WTC11 (cell line): Measurements from ENCODE around the gene COL18A1. TPM values are rescaled to one million over a fixed set of nuclear protein-coding genes. Genes with fewer than 3 reads are reported as not detected.
A peak's percentile ranks its signal among the peaks of the same experiment; 100 is the strongest.

Experiments used
- ATAC-seq: fragments of 200-7000 bp; cut with Tn5 transposase; 2 replicates; pipeline ENCODE4 v1.10.0; 2021; ENCODE audit warnings: mild to moderate bottlenecking, moderate library complexity
- CTCF ChIA-PET: fragments of 300-600 bp; sonication (Branson Sonifier 250); formaldehyde crosslinking; loops from one replicate; lab custom pipeline; 2021; ENCODE audit warnings: antibody characterized with exemption; lab: Charles Lee
- POLR2A ChIA-PET: fragments of 350-600 bp; sonication (Branson Sonifier 250); formaldehyde crosslinking; loops from one replicate; lab custom pipeline; 2021; ENCODE audit warnings: antibody characterized with exemption; lab: Charles Lee
- DNase-seq: peaks from one replicate; pipeline ENCODE4 v3.0.0; 2021; ENCODE audit warnings: low spot score
- H3K27ac Mint-ChIP-seq: 2 replicates; pipeline ENCODE4 v1.8.0; 2021; ENCODE audit warnings: mixed read lengths
- H3K27me3 Mint-ChIP-seq: 2 replicates; pipeline ENCODE4 v1.8.0; 2021; ENCODE audit warnings: low read depth, mild to moderate bottlenecking, moderate library complexity, mixed read lengths
- H3K36me3 Mint-ChIP-seq: 2 replicates; pipeline ENCODE4 v1.8.0; 2021; ENCODE audit warnings: mixed read lengths
- H3K4me1 Mint-ChIP-seq: 2 replicates; pipeline ENCODE4 v1.8.0; 2022; ENCODE audit warnings: mixed read lengths
- H3K4me3 Mint-ChIP-seq: 2 replicates; pipeline ENCODE4 v1.8.0; 2021; ENCODE audit warnings: mild to moderate bottlenecking, moderate library complexity, mixed read lengths
- H3K9me3 Mint-ChIP-seq: 2 replicates; pipeline ENCODE4 v1.8.0; 2021; ENCODE audit warnings: mixed read lengths
- ATF2 ChIP-seq: sonication (generic); formaldehyde crosslinking; IDR thresholded peaks from 2 replicates; pipeline ENCODE4 v1.8.1; 2022; ENCODE audit warnings: low read depth, missing genetic modification reagents, borderline replicate concordance
- ATF3 ChIP-seq: sonication (generic); formaldehyde crosslinking; conservative IDR thresholded peaks from 2 replicates; pipeline ENCODE4 v1.8.1; 2022; ENCODE audit warnings: mild to moderate bottlenecking, missing genetic modification reagents
- ATF6 ChIP-seq: sonication (generic); formaldehyde crosslinking; IDR thresholded peaks from 2 replicates; pipeline ENCODE4 v1.8.1; 2023; ENCODE audit warnings: mild to moderate bottlenecking, missing genetic modification reagents
- CDX4 ChIP-seq: fragments of 250-450 bp; sonication (Bioruptor Pico); IDR thresholded peaks from 2 replicates; pipeline ENCODE4 v1.9.0; 2021; ENCODE audit warnings: moderate library complexity, mild to moderate bottlenecking, inconsistent platforms, borderline replicate concordance
- CREB1 ChIP-seq: sonication (generic); formaldehyde crosslinking; IDR thresholded peaks from 2 replicates; pipeline ENCODE4 v1.8.0; 2023; ENCODE audit warnings: mild to moderate bottlenecking, missing genetic modification reagents
- E2F4 ChIP-seq: sonication (generic); formaldehyde crosslinking; IDR thresholded peaks from 2 replicates; pipeline ENCODE4 v1.8.1; 2022; ENCODE audit warnings: low read depth, mild to moderate bottlenecking, moderate library complexity, missing genetic modification reagents, borderline replicate concordance
- ELF4 ChIP-seq: sonication (generic); formaldehyde crosslinking; IDR thresholded peaks from 2 replicates; pipeline ENCODE4 v1.8.1; 2022; ENCODE audit warnings: low read depth, mild to moderate bottlenecking, moderate library complexity, missing genetic modification reagents
- FOXK1 ChIP-seq: sonication (generic); formaldehyde crosslinking; IDR thresholded peaks from 2 replicates; pipeline ENCODE4 v1.8.0; 2022; ENCODE audit warnings: mild to moderate bottlenecking, moderate library complexity, missing genetic modification reagents
- GABPB1 ChIP-seq: sonication (generic); formaldehyde crosslinking; IDR thresholded peaks from 2 replicates; pipeline ENCODE4 v1.8.1; 2023; ENCODE audit warnings: mild to moderate bottlenecking, missing genetic modification reagents
- IRF2 ChIP-seq: sonication (generic); formaldehyde crosslinking; IDR thresholded peaks from 2 replicates; pipeline ENCODE4 v1.8.0; 2022; ENCODE audit warnings: low read depth, missing genetic modification reagents, borderline replicate concordance
- JUN ChIP-seq: sonication (generic); formaldehyde crosslinking; IDR thresholded peaks from 2 replicates; pipeline ENCODE4 v1.8.0; 2023; ENCODE audit warnings: mild to moderate bottlenecking, missing genetic modification reagents
- MAX ChIP-seq: sonication (generic); formaldehyde crosslinking; IDR thresholded peaks from 2 replicates; pipeline ENCODE4 v1.8.0; 2022; ENCODE audit warnings: mild to moderate bottlenecking, missing genetic modification reagents
- MLX ChIP-seq: sonication (generic); formaldehyde crosslinking; IDR thresholded peaks from 2 replicates; pipeline ENCODE4 v1.8.1; 2023; ENCODE audit warnings: mild to moderate bottlenecking, missing genetic modification reagents, moderate library complexity
- RORB ChIP-seq: fragments of 250-450 bp; sonication (Bioruptor Pico); IDR thresholded peaks from 2 replicates; pipeline ENCODE4 v1.9.0; 2021; ENCODE audit warnings: mild to moderate bottlenecking
- USF1 ChIP-seq: sonication (generic); formaldehyde crosslinking; IDR thresholded peaks from 2 replicates; pipeline ENCODE4 v1.8.0; 2022; ENCODE audit warnings: mild to moderate bottlenecking, missing genetic modification reagents
- USF2 ChIP-seq: sonication (generic); formaldehyde crosslinking; IDR thresholded peaks from 2 replicates; pipeline ENCODE4 v1.8.1; 2023; ENCODE audit warnings: mild to moderate bottlenecking, missing genetic modification reagents, moderate library complexity
- ZBTB21 ChIP-seq: sonication (generic); formaldehyde crosslinking; IDR thresholded peaks from 2 replicates; pipeline ENCODE4 v1.8.1; 2023; ENCODE audit warnings: mild to moderate bottlenecking, missing genetic modification reagents, borderline replicate concordance
- ZMAT4 ChIP-seq: fragments of 250-450 bp; sonication (Bioruptor Pico); IDR thresholded peaks from 2 replicates; pipeline ENCODE4 v1.9.0; 2021; ENCODE audit warnings: mild to moderate bottlenecking
- ZNF232 ChIP-seq: sonication (generic); formaldehyde crosslinking; IDR thresholded peaks from 2 replicates; pipeline ENCODE4 v1.8.0; 2022; ENCODE audit warnings: mild to moderate bottlenecking, missing genetic modification reagents
- ZNF396 ChIP-seq: fragments of 250-450 bp; sonication (Bioruptor Pico); IDR thresholded peaks from 2 replicates; pipeline ENCODE4 v1.8.0; 2021; ENCODE audit warnings: mild to moderate bottlenecking, moderate library complexity, borderline replicate concordance
- total RNA-seq: library from RNA; stranded (reverse); gene quantifications from 3 replicates; pipeline ENCODE4 v1.2.3, GENCODE V29; 2021

COL18A1 gene
- total RNA-seq, 1 experiment from 2014 or later, result 231 TPM

GRCh38 chr21:45424854-45425795 is 20.2 kb downstream of the COL18A1 start:
- DNase-seq (no peak), ATAC-seq (no peak)
- H3K36me3 Mint-ChIP-seq, result peaks cover 2% of the 10 kb centered on the region; the same call in 1 of the 2 replicates
- CTCF ChIA-PET, result interaction anchor here (2.4 kb wide), 1 partner anchor 67 kb away, joined by 8 read pairs; no protein-coding TSS in a partner anchor
- H3K27me3 Mint-ChIP-seq, result no peaks in the 10 kb centered on the region
- no peaks in the 10 kb centered on the region for H3K9me3 Mint-ChIP-seq
- TF ChIP-seq E2F4 (CRISPR knock-in tag) (no peak), ATF3 (CRISPR knock-in tag) (no peak), ZNF396 (CRISPR knock-in tag) (no peak)
- POLR2A ChIA-PET, result no interaction called here
- no peak overlapping the region for H3K4me3 Mint-ChIP-seq
- peak overlapping the region; percentile 57; the same call in 1 of the 2 replicates for H3K27ac Mint-ChIP-seq
- peaks cover 23% of the 10 kb centered on the region for H3K4me1 Mint-ChIP-seq

GRCh38 chr21:45427331-45428271 is 22.6 kb downstream of the COL18A1 start:
- Mint-ChIP-seq H3K9me3 (no peaks in the 10 kb centered on the region), H3K27me3 (no peaks in the 10 kb centered on the region), H3K36me3 (peaks cover 2% of the 10 kb centered on the region; the same call in 1 of the 2 replicates), H3K4me1 (peaks cover 41% of the 10 kb centered on the region), H3K27ac (peak overlapping the region; percentile 70), H3K4me3 (no peak overlapping the region)
- TF ChIP-seq USF2 (peak; percentile 73), CDX4 (CRISPR knock-in tag) (no peak), JUN (no peak), MLX (CRISPR knock-in tag) (no peak), GABPB1 (CRISPR knock-in tag) (peak; percentile 73; the same call in 1 of the 2 replicates), ATF2 (CRISPR knock-in tag) (no peak), FOXK1 (CRISPR knock-in tag) (no peak), IRF2 (CRISPR knock-in tag) (no peak), ZBTB21 (no peak), USF1 (CRISPR knock-in tag) (peak; percentile 66; the same call in 1 of the 2 replicates), ATF6 (CRISPR knock-in tag) (no peak), ELF4 (no peak), CREB1 (no peak), RORB (CRISPR knock-in tag) (no peak), MAX (CRISPR knock-in tag) (no peak), ZNF232 (CRISPR knock-in tag) (no peak), ZMAT4 (CRISPR knock-in tag) (no peak)
- ChIA-PET POLR2A (interaction anchor here (1.3 to 1.4 kb wide), 2 partner anchors 9 to 17 kb away, joined by 3 to 4 read pairs; no protein-coding TSS in a partner anchor), CTCF (interaction anchor here (0.7 to 2.2 kb wide), 4 partner anchors 12 to 119 kb away, joined by 3 to 11 read pairs (median 4); no protein-coding TSS in a partner anchor)
- ATAC-seq (peak; percentile 46), DNase-seq (peak; percentile 66)
